ENCODE measurements around the gene DCLK1. TPM values are rescaled to one million over a fixed set of nuclear protein-coding genes. Genes with fewer than 3 reads are reported as not detected.

The DCLK1 gene
- total RNA-seq, 1 experiment from 2014 or later = not detected

GRCh38 chr13:36101157-36101556, 30.0 kb downstream of the DCLK1 start:
- H3K4me1 ChIP-seq (ENCODE audit: control insufficient read depth, insufficient read depth, low read length) = no peaks in the 10 kb centered on the region
- intact Hi-C loops (cut with micrococcal nuclease; ENCODE audit: unreplicated experiment) (no loop called here), in situ Hi-C loops (cut with HindIII; ENCODE audit: low pct_unique_long_range_greater_than_20kb, low sequenced_read_pairs) (no loop called here)
- no peak for DNase-seq (ENCODE audit: low read depth, low spot score)
- no peak overlapping the region for H3K4me3 ChIP-seq (ENCODE audit: low read depth in 2 of 2, low read length in 2 of 2)
- H3K27me3 ChIP-seq (ENCODE audit: control insufficient read depth, insufficient read depth, low read length) = no peaks in the 10 kb centered on the region
- CTCF ChIA-PET = no interaction called here
- ATAC-seq = no peak
- BruUV-seq (replicated peaks) = no TSS peak
- no peak overlapping the region for H3K27ac ChIP-seq (ENCODE audit: low read length)
- POLR2A ChIA-PET = no interaction called here
- TF ChIP-seq POLR2AphosphoS5 (IDR thresholded peaks at IDR 0.05; ENCODE audit: low read depth, low read length) (no peak), SIN3A (IDR thresholded peaks at IDR 0.05; ENCODE audit: borderline replicate concordance, insufficient read depth, low read depth, low read length) (no peak), REST (IDR thresholded peaks at IDR 0.05; ENCODE audit: insufficient read depth in 1 of 2, low read depth in 2 of 2, low read length in 1 of 2) (no peak), TCF7L2 (IDR thresholded peaks at IDR 0.05; ENCODE audit: low read depth, low read length) (no peak)
- no peaks in the 10 kb centered on the region for H3K36me3 ChIP-seq (ENCODE audit: control insufficient read depth, insufficient read depth, low read length)
- no peaks in the 10 kb centered on the region for H3K9me3 ChIP-seq (ENCODE audit: control insufficient read depth, insufficient read depth, low read depth, low read length)

GRCh38 chr13:36098080-36098479, 33.1 kb downstream of the DCLK1 start:
- ChIA-PET CTCF (no interaction called here), POLR2A (no interaction called here)
- intact Hi-C loops (cut with micrococcal nuclease; ENCODE audit: unreplicated experiment) = no loop called here
- TF ChIP-seq POLR2AphosphoS5 (IDR thresholded peaks at IDR 0.05; ENCODE audit: low read depth, low read length) = no peak
- Histone ChIP-seq H3K27ac (ENCODE audit: low read length) (no peak overlapping the region), H3K27me3 (ENCODE audit: control insufficient read depth, insufficient read depth, low read length) (no peaks in the 10 kb centered on the region), H3K4me3 (ENCODE audit: low read depth in 2 of 2, low read length in 2 of 2) (no peak overlapping the region), H3K9me3 (ENCODE audit: control insufficient read depth, insufficient read depth, low read depth, low read length) (no peaks in the 10 kb centered on the region), H3K36me3 (ENCODE audit: control insufficient read depth, insufficient read depth, low read length) (no peaks in the 10 kb centered on the region), H3K4me1 (ENCODE audit: control insufficient read depth, insufficient read depth, low read length) (no peaks in the 10 kb centered on the region)
- no peak for DNase-seq (ENCODE audit: low read depth, low spot score)
- in situ Hi-C loops (cut with HindIII; ENCODE audit: low pct_unique_long_range_greater_than_20kb, low sequenced_read_pairs) = no loop called here
- no peak for ATAC-seq
- no TSS peak for BruUV-seq (replicated peaks)

GRCh38 chr13:36096461-36097416, 34.4 kb downstream of the DCLK1 start:
- ATAC-seq = no peak
- CTCF ChIA-PET = no interaction called here
- Histone ChIP-seq H3K27me3 (ENCODE audit: control insufficient read depth, insufficient read depth, low read length) (no peaks in the 10 kb centered on the region), H3K4me1 (ENCODE audit: control insufficient read depth, insufficient read depth, low read length) (no peaks in the 10 kb centered on the region), H3K4me3 (ENCODE audit: low read depth in 2 of 2, low read length in 2 of 2) (no peak overlapping the region), H3K36me3 (ENCODE audit: control insufficient read depth, insufficient read depth, low read length) (no peaks in the 10 kb centered on the region), H3K27ac (ENCODE audit: low read length) (no peak overlapping the region), H3K9me3 (ENCODE audit: control insufficient read depth, insufficient read depth, low read depth, low read length) (no peaks in the 10 kb centered on the region)
- in situ Hi-C loops (cut with HindIII; ENCODE audit: low pct_unique_long_range_greater_than_20kb, low sequenced_read_pairs) = no loop called here
- POLR2A ChIA-PET = no interaction called here
- intact Hi-C loops (cut with micrococcal nuclease; ENCODE audit: unreplicated experiment) = no loop called here
- TF ChIP-seq SIN3A (IDR thresholded peaks at IDR 0.05; ENCODE audit: borderline replicate concordance, insufficient read depth, low read depth, low read length) (no peak), REST (IDR thresholded peaks at IDR 0.05; ENCODE audit: insufficient read depth in 1 of 2, low read depth in 2 of 2, low read length in 1 of 2) (no peak), TCF7L2 (IDR thresholded peaks at IDR 0.05; ENCODE audit: low read depth, low read length) (no peak), CTCF (IDR thresholded peaks at IDR 0.05) (no peak), POLR2AphosphoS5 (IDR thresholded peaks at IDR 0.05; ENCODE audit: low read depth, low read length) (no peak)
- no peak for DNase-seq (ENCODE audit: low read depth, low spot score)
- no TSS peak for BruUV-seq (replicated peaks)
